ENCODE data around the gene SMYD3.

DNA sequence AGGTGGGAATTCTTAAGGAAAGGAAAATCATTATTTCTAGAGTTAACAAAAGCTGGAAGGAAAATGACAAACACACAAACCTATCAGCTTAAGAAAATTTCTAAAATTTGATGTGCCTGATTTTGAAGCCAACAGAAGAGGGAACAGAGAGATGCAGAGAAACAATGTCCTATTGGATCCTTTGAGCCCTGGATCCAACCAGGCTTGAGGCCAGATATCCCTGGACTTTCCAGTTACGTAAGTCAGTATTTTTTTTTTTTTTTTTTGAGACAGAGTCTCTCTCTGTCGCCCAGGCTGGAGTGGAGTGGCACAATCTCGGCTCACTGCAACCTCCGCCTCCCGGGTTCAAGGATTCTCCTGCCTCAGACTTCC, 703.4 kb downstream of the SMYD3 start:
- TF ChIP-seq, protein P1, sequence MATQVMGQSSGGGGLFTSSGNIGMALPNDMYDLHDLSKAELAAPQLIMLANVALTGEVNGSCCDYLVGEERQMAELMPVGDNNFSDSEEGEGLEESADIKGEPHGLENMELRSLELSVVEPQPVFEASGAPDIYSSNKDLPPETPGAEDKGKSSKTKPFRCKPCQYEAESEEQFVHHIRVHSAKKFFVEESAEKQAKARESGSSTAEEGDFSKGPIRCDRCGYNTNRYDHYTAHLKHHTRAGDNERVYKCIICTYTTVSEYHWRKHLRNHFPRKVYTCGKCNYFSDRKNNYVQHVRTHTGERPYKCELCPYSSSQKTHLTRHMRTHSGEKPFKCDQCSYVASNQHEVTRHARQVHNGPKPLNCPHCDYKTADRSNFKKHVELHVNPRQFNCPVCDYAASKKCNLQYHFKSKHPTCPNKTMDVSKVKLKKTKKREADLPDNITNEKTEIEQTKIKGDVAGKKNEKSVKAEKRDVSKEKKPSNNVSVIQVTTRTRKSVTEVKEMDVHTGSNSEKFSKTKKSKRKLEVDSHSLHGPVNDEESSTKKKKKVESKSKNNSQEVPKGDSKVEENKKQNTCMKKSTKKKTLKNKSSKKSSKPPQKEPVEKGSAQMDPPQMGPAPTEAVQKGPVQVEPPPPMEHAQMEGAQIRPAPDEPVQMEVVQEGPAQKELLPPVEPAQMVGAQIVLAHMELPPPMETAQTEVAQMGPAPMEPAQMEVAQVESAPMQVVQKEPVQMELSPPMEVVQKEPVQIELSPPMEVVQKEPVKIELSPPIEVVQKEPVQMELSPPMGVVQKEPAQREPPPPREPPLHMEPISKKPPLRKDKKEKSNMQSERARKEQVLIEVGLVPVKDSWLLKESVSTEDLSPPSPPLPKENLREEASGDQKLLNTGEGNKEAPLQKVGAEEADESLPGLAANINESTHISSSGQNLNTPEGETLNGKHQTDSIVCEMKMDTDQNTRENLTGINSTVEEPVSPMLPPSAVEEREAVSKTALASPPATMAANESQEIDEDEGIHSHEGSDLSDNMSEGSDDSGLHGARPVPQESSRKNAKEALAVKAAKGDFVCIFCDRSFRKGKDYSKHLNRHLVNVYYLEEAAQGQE (IDR thresholded peaks at IDR 0.05; ENCODE audit: insufficient replicate concordance, low read depth): no peak
- TF ChIP-seq, protein P2, sequence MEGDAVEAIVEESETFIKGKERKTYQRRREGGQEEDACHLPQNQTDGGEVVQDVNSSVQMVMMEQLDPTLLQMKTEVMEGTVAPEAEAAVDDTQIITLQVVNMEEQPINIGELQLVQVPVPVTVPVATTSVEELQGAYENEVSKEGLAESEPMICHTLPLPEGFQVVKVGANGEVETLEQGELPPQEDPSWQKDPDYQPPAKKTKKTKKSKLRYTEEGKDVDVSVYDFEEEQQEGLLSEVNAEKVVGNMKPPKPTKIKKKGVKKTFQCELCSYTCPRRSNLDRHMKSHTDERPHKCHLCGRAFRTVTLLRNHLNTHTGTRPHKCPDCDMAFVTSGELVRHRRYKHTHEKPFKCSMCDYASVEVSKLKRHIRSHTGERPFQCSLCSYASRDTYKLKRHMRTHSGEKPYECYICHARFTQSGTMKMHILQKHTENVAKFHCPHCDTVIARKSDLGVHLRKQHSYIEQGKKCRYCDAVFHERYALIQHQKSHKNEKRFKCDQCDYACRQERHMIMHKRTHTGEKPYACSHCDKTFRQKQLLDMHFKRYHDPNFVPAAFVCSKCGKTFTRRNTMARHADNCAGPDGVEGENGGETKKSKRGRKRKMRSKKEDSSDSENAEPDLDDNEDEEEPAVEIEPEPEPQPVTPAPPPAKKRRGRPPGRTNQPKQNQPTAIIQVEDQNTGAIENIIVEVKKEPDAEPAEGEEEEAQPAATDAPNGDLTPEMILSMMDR (IDR thresholded peaks at IDR 0.05; ENCODE audit: insufficient read depth, low read length): no peak
